HEK293 (cell line): ENCODE measurements around the gene FAM221B.
A peak's percentile ranks its signal among the peaks of the same experiment; 100 is the strongest.

Source experiments
- CTCF ChIA-PET: fragments of 350-600 bp; formaldehyde crosslinking; extraction: SDS; loops from one replicate; lab custom pipeline; 2021; ENCODE audit warnings: antibody characterized with exemption; lab: Yijun Ruan, JAX
- POLR2A ChIA-PET: fragments of 300-600 bp; formaldehyde crosslinking; extraction: SDS; loops from one replicate; lab custom pipeline; 2020; ENCODE audit warnings: antibody characterized with exemption, inconsistent platforms; lab: Yijun Ruan, JAX
- H3K27ac ChIP-seq: fragments of 200-500 bp; sonication (Bioruptor generic); 2 replicates; pipeline ENCODE4 v1.5.1; 2014; ENCODE audit warnings: low read depth, low read length, control low read depth, inconsistent platforms; ENCODE audit errors: extremely low read depth
- H3K36me3 ChIP-seq, 2 experiments: fragments of 200-500 bp in 1 of 2; sonication (Bioruptor generic) in 1 of 2; 1 replicate in 1 of 2; 2 replicates in 1 of 2; pipeline ENCODE4 v1.5.1; 2014 to 2017; ENCODE audit warnings: inconsistent platforms in 2 of 2, low read length in 2 of 2; ENCODE audit not compliant: control insufficient read depth in 2 of 2, insufficient read depth in 1 of 2
- H3K4me1 ChIP-seq: fragments of 200-500 bp; sonication (Bioruptor generic); 2 replicates; pipeline ENCODE4 v1.5.1; 2014; ENCODE audit warnings: mild to moderate bottlenecking, low read length, inconsistent platforms; ENCODE audit not compliant: control insufficient read depth, insufficient read depth
- H3K4me3 ChIP-seq: 2 replicates; pipeline ENCODE4 v1.5.1; 2011; ENCODE audit warnings: low read depth, mild to moderate bottlenecking, control low read depth, low read length, moderate library complexity
- H3K9me3 ChIP-seq: fragments of 200-500 bp; sonication (Bioruptor generic); 2 replicates; pipeline ENCODE4 v1.5.1; 2014; ENCODE audit warnings: low read depth, low read length, inconsistent platforms; ENCODE audit not compliant: control insufficient read depth, insufficient read depth
- AEBP2 ChIP-seq: fragments of 450-650 bp; formaldehyde crosslinking; IDR thresholded peaks from 2 replicates; pipeline ENCODE4 v1.5.1; 2016; ENCODE audit warnings: missing biosample characterization, missing genetic modification characterization, borderline replicate concordance
- PRDM1 ChIP-seq: fragments of 450-650 bp; formaldehyde crosslinking; IDR thresholded peaks from 2 replicates; pipeline ENCODE4; 2016; ENCODE audit warnings: missing biosample characterization, missing genetic modification characterization
- WT1 ChIP-seq: fragments of 450-650 bp; formaldehyde crosslinking; IDR thresholded peaks from 2 replicates; pipeline ENCODE4 v1.5.1; 2016; ENCODE audit warnings: missing biosample characterization, missing genetic modification characterization
- ZBTB44 ChIP-seq: fragments of 450-650 bp; IDR thresholded peaks from 2 replicates; pipeline ENCODE4 v1.5.1; 2018; ENCODE audit warnings: missing biosample characterization, mild to moderate bottlenecking, missing genetic modification characterization
- ZBTB48 ChIP-seq: fragments of 450-650 bp; formaldehyde crosslinking; IDR thresholded peaks from 2 replicates; pipeline ENCODE4 v1.5.1; 2016; ENCODE audit warnings: missing biosample characterization, missing genetic modification characterization
- ZBTB7A ChIP-seq: fragments of 450-650 bp; formaldehyde crosslinking; IDR thresholded peaks from 2 replicates; pipeline ENCODE4 v1.5.1; 2016; ENCODE audit warnings: low read depth, missing biosample characterization, missing genetic modification characterization
- ZFP69B ChIP-seq: fragments of 450-650 bp; formaldehyde crosslinking; IDR thresholded peaks from 2 replicates; pipeline ENCODE4 v1.5.1; 2016; ENCODE audit warnings: missing biosample characterization, missing genetic modification characterization
- ZNF157 ChIP-seq: fragments of 450-650 bp; formaldehyde crosslinking; IDR thresholded peaks from 2 replicates; pipeline ENCODE4 v1.5.1; 2016; ENCODE audit warnings: missing biosample characterization, missing genetic modification characterization
- ZNF354C ChIP-seq: fragments of 450-650 bp; formaldehyde crosslinking; IDR thresholded peaks from 2 replicates; pipeline ENCODE4 v1.5.1; 2016; ENCODE audit warnings: missing biosample characterization, missing genetic modification characterization, low read depth, borderline replicate concordance
- ZNF37A ChIP-seq: fragments of 450-650 bp; IDR thresholded peaks from 2 replicates; pipeline ENCODE4 v1.5.1; 2018; ENCODE audit warnings: missing biosample characterization, missing genetic modification characterization
- ZNF433 ChIP-seq: fragments of 450-650 bp; formaldehyde crosslinking; IDR thresholded peaks from 2 replicates; pipeline ENCODE4 v1.5.1; 2016; ENCODE audit warnings: missing biosample characterization, missing genetic modification characterization, low read depth
- ZNF473 ChIP-seq: fragments of 450-650 bp; formaldehyde crosslinking; IDR thresholded peaks from 2 replicates; pipeline ENCODE4 v1.5.1; 2017; ENCODE audit warnings: missing biosample characterization, missing genetic modification characterization
- ZNF488 ChIP-seq: fragments of 450-650 bp; formaldehyde crosslinking; IDR thresholded peaks from 2 replicates; pipeline ENCODE4 v1.5.1; 2016; ENCODE audit warnings: missing biosample characterization, missing genetic modification characterization
- ZNF626 ChIP-seq: fragments of 450-650 bp; sonication (Bioruptor Pico); formaldehyde crosslinking; IDR thresholded peaks from 2 replicates; pipeline ENCODE4 v1.5.1; 2018; ENCODE audit warnings: missing biosample characterization, missing genetic modification characterization, inconsistent platforms
- ZNF660 ChIP-seq: fragments of 450-650 bp; IDR thresholded peaks from 2 replicates; pipeline ENCODE4 v1.5.1; 2018; ENCODE audit warnings: missing biosample characterization, mild to moderate bottlenecking, missing genetic modification characterization
- ZXDB ChIP-seq: fragments of 450-650 bp; formaldehyde crosslinking; IDR thresholded peaks from 2 replicates; pipeline ENCODE4 v1.5.1; 2016; ENCODE audit warnings: missing biosample characterization, missing genetic modification characterization

FAM221B gene

GRCh38 chr9:35811381-35812024, 17.0 kb downstream of the FAM221B start:
- no peak for TF ChIP-seq ZNF157 (tag by site-specific recombination)
- TF ChIP-seq ZBTB44 = peak; percentile 99
- no peak for TF ChIP-seq ZNF37A
- peak; percentile 95; the same call in 1 of the 2 replicates for TF ChIP-seq ZFP69B (tag by site-specific recombination)

GRCh38 chr9:35810122-35810521, 18.4 kb downstream of the FAM221B start:
- Histone ChIP-seq H3K27ac (no peak overlapping the region), H3K36me3 (peaks cover 0 to 52% of the 10 kb centered on the region in 2 experiments; a peak in 1 of 3 replicates)
- POLR2A ChIA-PET = interaction anchor here (0.6 kb wide), 1 partner anchor 1639 kb away, joined by 3 read pairs; no protein-coding TSS in a partner anchor
- TF ChIP-seq ZNF660 (no peak), ZNF433 (tag by site-specific recombination) (no peak)
- TF ChIP-seq, all 188 proteins: peak for 0
- Histone ChIP-seq H3K9me3 (no peaks in the 10 kb centered on the region), H3K4me1 (no peaks in the 10 kb centered on the region), H3K4me3 (no peak overlapping the region)
- CTCF ChIA-PET = interaction anchor here (0.5 kb wide), 1 partner anchor 37 kb away, joined by 3 read pairs; no protein-coding TSS in a partner anchor

More at GRCh38 chr9:35811381-35812024, 17.0 kb downstream of the FAM221B start:
- Histone ChIP-seq H3K4me1 (no peaks in the 10 kb centered on the region), H3K27ac (no peak overlapping the region), H3K4me3 (peak overlapping the region; percentile 42), H3K36me3 (peaks cover 0 to 38% of the 10 kb centered on the region in 2 experiments; a peak in 1 of 3 replicates), H3K9me3 (no peaks in the 10 kb centered on the region)
- CTCF ChIA-PET = interaction anchor here (0.7 to 4.3 kb wide), 8 partner anchors 14 to 115 kb away, joined by 3 to 46 read pairs (median 5); no protein-coding TSS in a partner anchor
- POLR2A ChIA-PET = interaction anchor here (0.6 to 2.1 kb wide), 7 partner anchors 13 to 154 kb away, joined by 3 to 6 read pairs (median 4); partner anchors contain the start of genes CCDC107, CREB3, FAM221B and RMRP

- ChIA-PET CTCF (interaction anchor here (1.7 kb wide), 1 partner anchor 18 kb away, joined by 5 read pairs; no protein-coding TSS in a partner anchor), POLR2A (interaction anchor here (1.0 kb wide), 1 partner anchor 8 kb away, joined by 4 read pairs; no protein-coding TSS in a partner anchor)
- TF ChIP-seq ZXDB (tag by site-specific recombination) (no peak), AEBP2 (tag by site-specific recombination) (no peak), ZNF488 (tag by site-specific recombination) (no peak), ZNF473 (tag by site-specific recombination) (no peak), ZNF354C (tag by site-specific recombination) (no peak), ZBTB7A (no peak), ZNF626 (tag by site-specific recombination) (no peak), WT1 (tag by site-specific recombination) (no peak), ZBTB48 (tag by site-specific recombination) (no peak), PRDM1 (no peak)
- peaks cover 0 to 55% of the 10 kb centered on the region in 2 experiments; a peak in 1 of 3 replicates for H3K36me3 ChIP-seq
- no peak overlapping the region for H3K4me3 ChIP-seq
- H3K27ac ChIP-seq = no peak overlapping the region
- no peaks in the 10 kb centered on the region for H3K4me1 ChIP-seq
- H3K9me3 ChIP-seq = no peaks in the 10 kb centered on the region
Observed at GRCh38 chr9:35808433-35808832, 20.1 kb downstream of the FAM221B start.
